NB4 (cell line): ENCODE measurements around the gene CFC1.
"Not testable (repeated sequence)": the region's sequence is repeated elsewhere in the genome, so short reads cannot be mapped to it uniquely, and the experiment has no call there.

Source experiments
- POLR2A ChIP-seq: IDR thresholded peaks from 2 replicates; pipeline ENCODE4 v1.6.1; 2011; ENCODE audit warnings: mild to moderate bottlenecking; ENCODE audit not compliant: insufficient read length; ENCODE audit errors: extremely low read depth
- TF ChIP-seq, protein P1 (sequence below): IDR thresholded peaks from one replicate; pipeline ENCODE4 v1.5.1; 2012; ENCODE audit warnings: low read depth, low read length
- TF ChIP-seq, protein P2 (sequence below): IDR thresholded peaks from 2 replicates; pipeline ENCODE4 v1.6.1; 2011; ENCODE audit warnings: low read depth, low read length

DNA sequence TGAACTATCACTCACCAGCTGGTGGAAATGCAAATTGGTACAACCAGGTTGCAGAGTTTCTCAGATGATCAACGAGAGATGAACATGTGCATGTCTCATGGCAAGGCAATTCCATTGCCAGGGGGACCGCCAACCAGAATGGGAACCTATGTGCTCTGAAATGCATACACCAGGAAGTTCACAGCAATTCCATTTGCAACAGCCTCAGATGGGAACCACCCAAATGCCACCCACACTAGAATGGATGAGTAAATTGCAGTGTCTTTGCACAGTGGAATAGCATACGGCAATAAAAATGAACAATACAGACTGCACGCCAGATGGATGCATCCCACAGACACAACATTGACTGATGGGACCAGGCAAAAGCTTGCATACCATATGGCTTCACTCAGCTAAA, 56.6 kb downstream of the CFC1 start:
- TF ChIP-seq, protein P1, sequence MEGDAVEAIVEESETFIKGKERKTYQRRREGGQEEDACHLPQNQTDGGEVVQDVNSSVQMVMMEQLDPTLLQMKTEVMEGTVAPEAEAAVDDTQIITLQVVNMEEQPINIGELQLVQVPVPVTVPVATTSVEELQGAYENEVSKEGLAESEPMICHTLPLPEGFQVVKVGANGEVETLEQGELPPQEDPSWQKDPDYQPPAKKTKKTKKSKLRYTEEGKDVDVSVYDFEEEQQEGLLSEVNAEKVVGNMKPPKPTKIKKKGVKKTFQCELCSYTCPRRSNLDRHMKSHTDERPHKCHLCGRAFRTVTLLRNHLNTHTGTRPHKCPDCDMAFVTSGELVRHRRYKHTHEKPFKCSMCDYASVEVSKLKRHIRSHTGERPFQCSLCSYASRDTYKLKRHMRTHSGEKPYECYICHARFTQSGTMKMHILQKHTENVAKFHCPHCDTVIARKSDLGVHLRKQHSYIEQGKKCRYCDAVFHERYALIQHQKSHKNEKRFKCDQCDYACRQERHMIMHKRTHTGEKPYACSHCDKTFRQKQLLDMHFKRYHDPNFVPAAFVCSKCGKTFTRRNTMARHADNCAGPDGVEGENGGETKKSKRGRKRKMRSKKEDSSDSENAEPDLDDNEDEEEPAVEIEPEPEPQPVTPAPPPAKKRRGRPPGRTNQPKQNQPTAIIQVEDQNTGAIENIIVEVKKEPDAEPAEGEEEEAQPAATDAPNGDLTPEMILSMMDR: not testable (repeated sequence)
- not testable (repeated sequence) for TF ChIP-seq POLR2A
- TF ChIP-seq, protein P2, sequence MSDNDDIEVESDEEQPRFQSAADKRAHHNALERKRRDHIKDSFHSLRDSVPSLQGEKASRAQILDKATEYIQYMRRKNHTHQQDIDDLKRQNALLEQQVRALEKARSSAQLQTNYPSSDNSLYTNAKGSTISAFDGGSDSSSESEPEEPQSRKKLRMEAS: not testable (repeated sequence)
